ENCODE data around the gene DPH5. TPM values are rescaled to one million over a fixed set of nuclear protein-coding genes. Genes with fewer than 3 reads are reported as not detected.

Gene DPH5
- total and polyA plus RNA-seq, 12 donors = 21.7 to 59.1 (median 42.0) TPM

- DNase-seq = no peak
- no peaks in the 10 kb centered on the region for H3K27me3 ChIP-seq
- H3K36me3 ChIP-seq (replicated peaks in 1 of 2) = no peaks in the 10 kb centered on the region
- H3K4me1 ChIP-seq (replicated peaks in 1 of 2) = peaks cover 3 to 19% of the 10 kb centered on the region in 2 donors
- H3K9me3 ChIP-seq (replicated peaks in 1 of 3) = no peaks in the 10 kb centered on the region
- no peak for TF ChIP-seq POLR2A (IDR thresholded peaks at IDR 0.05)
- no peak for TF ChIP-seq CTCF (IDR thresholded peaks at IDR 0.05)
- whole genome bisulfite sequencing, 4 donors = 89 to 95% (median 94%) methylated on average over 6 of the region's 6 CpGs
- H3K4me3 ChIP-seq = no peak overlapping the region
- no peak overlapping the region for H3K27ac ChIP-seq
- intact Hi-C loops (cut with DNase I) = no loop called here
Measured at GRCh38 chr1:101027194-101027772, 1.7 kb upstream of the DPH5 start.

GRCh38 chr1:101026430-101026788, 825 bp upstream of the DPH5 start:
- peak overlapping the region; percentile 68 to 94 (median 78) for H3K4me3 ChIP-seq
- WGBS, 4 donors = 33 to 40% (median 36%) methylated on average over 5 of the region's 5 CpGs
- intact Hi-C loops (cut with DNase I) = no loop called here
- TF ChIP-seq CTCF (IDR thresholded peaks at IDR 0.05) (no peak), POLR2A (IDR thresholded peaks at IDR 0.05) (no peak)
- no peaks in the 10 kb centered on the region for H3K27me3 ChIP-seq
- no peaks in the 10 kb centered on the region for H3K36me3 ChIP-seq (replicated peaks in 1 of 2)
- DNase-seq = no peak
- peaks cover 3 to 23% of the 10 kb centered on the region in 2 donors for H3K4me1 ChIP-seq (replicated peaks in 1 of 2)
- no peaks in the 10 kb centered on the region for H3K9me3 ChIP-seq (replicated peaks in 1 of 3)
- H3K27ac ChIP-seq = peak overlapping the region; percentile 61 to 93 (median 84)

- no peaks in the 10 kb centered on the region for H3K9me3 ChIP-seq (replicated peaks in 1 of 3)
- peaks cover 3 to 23% of the 10 kb centered on the region in 2 donors for H3K4me1 ChIP-seq (replicated peaks in 1 of 2)
- H3K27ac ChIP-seq = peak overlapping the region; percentile 61 to 93 (median 84)
- WGBS, 4 donors = 0 to 1% (median 0%) methylated on average over 9 of the region's 9 CpGs
- TF ChIP-seq CTCF (IDR thresholded peaks at IDR 0.05) = no peak
- TF ChIP-seq POLR2A (IDR thresholded peaks at IDR 0.05) = no peak
- H3K4me3 ChIP-seq = peak overlapping the region; percentile 68 to 94 (median 78)
- no peaks in the 10 kb centered on the region for H3K27me3 ChIP-seq
- H3K36me3 ChIP-seq (replicated peaks in 1 of 2) = no peaks in the 10 kb centered on the region
- intact Hi-C loops (cut with DNase I) = no loop called here
- peak in 4 of 7 donors; percentile 18 to 34 (median 24) for DNase-seq
Measured at GRCh38 chr1:101025283-101025656, 314 bp downstream of the DPH5 start.

- TF ChIP-seq POLR2A (IDR thresholded peaks at IDR 0.05) (no peak), CTCF (IDR thresholded peaks at IDR 0.05) (no peak)
- intact Hi-C loops (cut with DNase I) = no loop called here
- WGBS, 4 donors = 57 to 65% (median 61%) methylated on average over 3 of the region's 3 CpGs
Measured at GRCh38 chr1:101022294-101022693, 3.3 kb downstream of the DPH5 start.

More at GRCh38 chr1:101022294-101022693, 3.3 kb downstream of the DPH5 start:
- Histone ChIP-seq H3K4me1 (replicated peaks in 1 of 2) (peaks cover 3 to 23% of the 10 kb centered on the region in 2 donors), H3K36me3 (replicated peaks in 1 of 2) (no peaks in the 10 kb centered on the region), H3K4me3 (no peak overlapping the region), H3K27ac (no peak overlapping the region), H3K9me3 (replicated peaks in 1 of 3) (no peaks in the 10 kb centered on the region), H3K27me3 (no peaks in the 10 kb centered on the region)
- no peak for DNase-seq
